SK-N-MC (cell line): ENCODE data around the gene LRPPRC.

Experiments
- EZH2 ChIP-seq: fragments of 200-600 bp; sonication (generic); IDR thresholded peaks from one replicate; pipeline ENCODE4 v1.6.1; 2017; ENCODE audit warnings: antibody characterized with exemption
- POLR2AphosphoS5 ChIP-seq: IDR thresholded peaks from 2 replicates; pipeline ENCODE4 v1.6.1; 2012; ENCODE audit warnings: mild to moderate bottlenecking, low read depth, low read length, borderline replicate concordance

GRCh38 chr2:43845181-43845580, 150.6 kb downstream of the LRPPRC start:
- TF ChIP-seq EZH2 (no peak), POLR2AphosphoS5 (no peak)
